ENCODE data around the gene UPF1. TPM values are rescaled to one million over a fixed set of nuclear protein-coding genes. Genes with fewer than 3 reads are reported as not detected.
A peak's percentile ranks its signal among the peaks of the same experiment; 100 is the strongest.

UPF1 gene
- total RNA-seq, 1 experiment from 2014 or later = 96.6 TPM

GRCh38 chr19:18853755-18854427 lies 22.1 kb downstream of the UPF1 start:
- CTCF ChIA-PET = interaction anchor here (0.8 to 1.0 kb wide), 2 partner anchors 22 to 73 kb away, joined by 3 to 6 read pairs; partner anchors contain the start of gene UPF1
- POLR2A ChIA-PET = no interaction called here
- Mint-ChIP-seq H3K27ac (ENCODE audit: unreplicated experiment) (no peak overlapping the region), H3K4me3 (ENCODE audit: unreplicated experiment) (no peak overlapping the region), H3K4me1 (ENCODE audit: low read depth, unreplicated experiment) (no peaks in the 10 kb centered on the region), H3K27me3 (ENCODE audit: insufficient read depth, unreplicated experiment) (no peaks in the 10 kb centered on the region), H3K36me3 (ENCODE audit: insufficient read depth, unreplicated experiment) (peaks cover 70% of the 10 kb centered on the region), H3K9me3 (ENCODE audit: unreplicated experiment) (no peaks in the 10 kb centered on the region)
- intact Hi-C loops (cut with micrococcal nuclease; ENCODE audit: unreplicated experiment) = no loop called here
- no peaks in the 10 kb centered on the region for H3K9me3 ChIP-seq
- no peaks in the 10 kb centered on the region for H3K4me1 ChIP-seq
- H3K36me3 ChIP-seq (ENCODE audit: control insufficient read depth, insufficient read depth, low read length) = peaks cover 3% of the 10 kb centered on the region
- no peak overlapping the region for H3K4me3 ChIP-seq (ENCODE audit: low read depth, low read length)
- peak in 1 of 2 experiments; percentile 42 for TF ChIP-seq CTCF (IDR thresholded peaks at IDR 0.05; ENCODE audit: insufficient read depth in 1 of 2, low read depth in 1 of 2, low read length in 1 of 2, severe bottlenecking in 1 of 2, unreplicated experiment in 1 of 2)
- no peaks in the 10 kb centered on the region for H3K27me3 ChIP-seq (replicated peaks; ENCODE audit: control insufficient read depth, insufficient read depth, low read length)
- no TSS peak for BruUV-seq (replicated peaks)
- no peak for DNase-seq

GRCh38 chr19:18854982-18855381 lies 23.2 kb downstream of the UPF1 start:
- CTCF ChIA-PET = interaction anchor here (1.4 kb wide), 1 partner anchor 8 kb away, joined by 4 read pairs; no protein-coding TSS in a partner anchor
- no peak overlapping the region for H3K4me3 Mint-ChIP-seq (ENCODE audit: unreplicated experiment)
- no peaks in the 10 kb centered on the region for H3K27me3 Mint-ChIP-seq (ENCODE audit: insufficient read depth, unreplicated experiment)
- no peak overlapping the region for H3K27ac Mint-ChIP-seq (ENCODE audit: unreplicated experiment)
- TF ChIP-seq CTCF (IDR thresholded peaks at IDR 0.05; ENCODE audit: insufficient read depth in 1 of 2, low read depth in 1 of 2, low read length in 1 of 2, severe bottlenecking in 1 of 2, unreplicated experiment in 1 of 2) = no peak
- Histone ChIP-seq H3K27me3 (replicated peaks; ENCODE audit: control insufficient read depth, insufficient read depth, low read length) (no peaks in the 10 kb centered on the region), H3K4me3 (ENCODE audit: low read depth, low read length) (no peak overlapping the region), H3K36me3 (ENCODE audit: control insufficient read depth, insufficient read depth, low read length) (peaks cover 3% of the 10 kb centered on the region), H3K9me3 (no peaks in the 10 kb centered on the region), H3K4me1 (no peaks in the 10 kb centered on the region)
- BruUV-seq (replicated peaks) = no TSS peak
- intact Hi-C loops (cut with micrococcal nuclease; ENCODE audit: unreplicated experiment) = no loop called here
- POLR2A ChIA-PET = no interaction called here
- no peaks in the 10 kb centered on the region for H3K4me1 Mint-ChIP-seq (ENCODE audit: low read depth, unreplicated experiment)
- H3K36me3 Mint-ChIP-seq (ENCODE audit: insufficient read depth, unreplicated experiment) = peaks cover 59% of the 10 kb centered on the region
- no peaks in the 10 kb centered on the region for H3K9me3 Mint-ChIP-seq (ENCODE audit: unreplicated experiment)
- DNase-seq = no peak

- H3K27me3 ChIP-seq (replicated peaks; ENCODE audit: control insufficient read depth, insufficient read depth, low read length) = no peaks in the 10 kb centered on the region
- no peak for DNase-seq
- Mint-ChIP-seq H3K4me3 (ENCODE audit: unreplicated experiment) (no peak overlapping the region), H3K27me3 (ENCODE audit: insufficient read depth, unreplicated experiment) (no peaks in the 10 kb centered on the region), H3K27ac (ENCODE audit: unreplicated experiment) (no peak overlapping the region), H3K9me3 (ENCODE audit: unreplicated experiment) (no peaks in the 10 kb centered on the region), H3K36me3 (ENCODE audit: insufficient read depth, unreplicated experiment) (peaks cover 59% of the 10 kb centered on the region), H3K4me1 (ENCODE audit: low read depth, unreplicated experiment) (no peaks in the 10 kb centered on the region)
- H3K4me3 ChIP-seq (ENCODE audit: low read depth, low read length) = no peak overlapping the region
- intact Hi-C loops (cut with micrococcal nuclease; ENCODE audit: unreplicated experiment) = no loop called here
- H3K4me1 ChIP-seq = no peaks in the 10 kb centered on the region
- H3K9me3 ChIP-seq = no peaks in the 10 kb centered on the region
- TF ChIP-seq CTCF (IDR thresholded peaks at IDR 0.05; ENCODE audit: insufficient read depth in 1 of 2, low read depth in 1 of 2, low read length in 1 of 2, severe bottlenecking in 1 of 2, unreplicated experiment in 1 of 2) = no peak
- CTCF ChIA-PET = interaction anchor here (1.0 to 1.4 kb wide), 7 partner anchors 8 to 267 kb away, joined by 3 to 4 read pairs (median 4); no protein-coding TSS in a partner anchor
- no TSS peak for BruUV-seq (replicated peaks)
- H3K36me3 ChIP-seq (ENCODE audit: control insufficient read depth, insufficient read depth, low read length) = peaks cover 1% of the 10 kb centered on the region
- POLR2A ChIA-PET = no interaction called here
Measured at GRCh38 chr19:18855647-18856384, 24.1 kb downstream of the UPF1 start.

Measured in Caco-2 (cell line).